ENCODE results near the gene FOXJ3.

DNA sequence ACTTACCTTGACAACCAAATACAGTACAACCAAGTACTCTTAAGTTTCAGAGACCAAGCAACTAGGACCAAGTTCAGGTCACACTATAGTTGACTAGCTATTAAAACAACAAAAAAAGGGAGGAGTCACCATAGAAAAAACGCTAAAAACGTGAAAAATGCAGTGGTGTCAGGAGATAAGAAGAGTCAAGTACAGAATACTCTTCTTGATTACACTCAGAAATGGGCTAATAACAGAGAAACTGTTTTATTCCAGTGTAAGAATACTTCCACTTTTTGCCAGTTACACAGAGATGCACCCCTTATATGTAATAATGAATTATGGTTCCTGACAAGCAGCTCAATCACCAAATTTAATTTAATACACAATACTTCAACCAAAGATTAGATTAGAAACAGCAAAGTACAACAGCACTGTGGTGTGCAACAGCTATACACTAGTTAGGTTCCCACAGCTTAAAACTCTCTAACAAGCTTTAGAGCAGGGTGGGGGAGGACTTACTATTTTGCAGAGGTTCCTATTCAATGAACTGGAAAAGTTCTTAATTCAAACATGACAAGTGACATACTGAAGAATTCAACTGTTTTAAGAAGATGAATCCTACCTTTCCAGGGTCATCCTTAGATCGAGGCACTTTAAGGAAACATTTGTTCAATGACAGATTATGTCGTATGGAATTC lies 70.4 kb downstream of the FOXJ3 start:
- TF ChIP-seq, protein P1, sequence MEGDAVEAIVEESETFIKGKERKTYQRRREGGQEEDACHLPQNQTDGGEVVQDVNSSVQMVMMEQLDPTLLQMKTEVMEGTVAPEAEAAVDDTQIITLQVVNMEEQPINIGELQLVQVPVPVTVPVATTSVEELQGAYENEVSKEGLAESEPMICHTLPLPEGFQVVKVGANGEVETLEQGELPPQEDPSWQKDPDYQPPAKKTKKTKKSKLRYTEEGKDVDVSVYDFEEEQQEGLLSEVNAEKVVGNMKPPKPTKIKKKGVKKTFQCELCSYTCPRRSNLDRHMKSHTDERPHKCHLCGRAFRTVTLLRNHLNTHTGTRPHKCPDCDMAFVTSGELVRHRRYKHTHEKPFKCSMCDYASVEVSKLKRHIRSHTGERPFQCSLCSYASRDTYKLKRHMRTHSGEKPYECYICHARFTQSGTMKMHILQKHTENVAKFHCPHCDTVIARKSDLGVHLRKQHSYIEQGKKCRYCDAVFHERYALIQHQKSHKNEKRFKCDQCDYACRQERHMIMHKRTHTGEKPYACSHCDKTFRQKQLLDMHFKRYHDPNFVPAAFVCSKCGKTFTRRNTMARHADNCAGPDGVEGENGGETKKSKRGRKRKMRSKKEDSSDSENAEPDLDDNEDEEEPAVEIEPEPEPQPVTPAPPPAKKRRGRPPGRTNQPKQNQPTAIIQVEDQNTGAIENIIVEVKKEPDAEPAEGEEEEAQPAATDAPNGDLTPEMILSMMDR (IDR thresholded peaks at IDR 0.05), result no peak
- no peak for TF ChIP-seq POLR2A (IDR thresholded peaks at IDR 0.05)
